Thyroid gland (tissue), 4 donors: ENCODE results near the gene RNF217. TPM values are rescaled to one million over a fixed set of nuclear protein-coding genes. Genes with fewer than 3 reads are reported as not detected.

Experiments
- DNase-seq, 2 donors: peaks; one replicate each; pipeline ENCODE4 v3.0.0-alpha.2; 2019
- H3K27ac ChIP-seq, 3 donors: fragments of 200-600 bp; sonication (generic); 1 replicate in 2 of 3; 2 replicates in 1 of 3; pipeline ENCODE4 v1.5.1; 2016 to 2019; ENCODE audit warnings: mild to moderate bottlenecking in 1 of 3, moderate library complexity in 1 of 3
- H3K27me3 ChIP-seq: fragments of 200-600 bp; sonication (generic); one replicate; pipeline ENCODE4 v1.5.1; 2019
- H3K36me3 ChIP-seq, 2 donors: fragments of 200-600 bp; sonication (generic); one replicate each; pipeline ENCODE4 v1.5.1; 2016 to 2019
- H3K4me1 ChIP-seq, 2 donors: fragments of 200-600 bp; sonication (generic); one replicate each; pipeline ENCODE4 v1.5.1; 2017 to 2019
- H3K4me3 ChIP-seq, 3 donors: fragments of 200-600 bp; sonication (generic); replicated peaks in 1 of 3; 1 replicate in 2 of 3; 2 replicates in 1 of 3; pipeline ENCODE4 v1.5.1; 2016; ENCODE audit warnings: mild to moderate bottlenecking in 1 of 3
- H3K9me3 ChIP-seq: fragments of 200-600 bp; sonication (generic); one replicate; pipeline ENCODE4 v1.5.1; 2017
- POLR2A ChIP-seq, 2 donors: fragments of 450-650 bp; IDR thresholded peaks; one replicate each; pipeline ENCODE4 v1.6.1; 2017; ENCODE audit warnings: antibody characterized with exemption in 2 of 2, mild to moderate bottlenecking in 2 of 2, moderate library complexity in 1 of 2
- WGBS, 2 donors: methylation state at CpG; one replicate each; pipeline ENCODE4 v1.1.5; 2017; 5-methylcytosine and 5-hydroxymethylcytosine counted together
- intact Hi-C: fragments of 100-400 bp; cut with DNase I; formaldehyde crosslinking; loops from one replicate; pipeline ENCODE4 v1.15.1; 2023
- total RNA-seq, 4 donors: library from RNA; depleted of rRNA; stranded (reverse); fragments of >200 nt; gene quantifications; one replicate each; pipeline ENCODE4 v1.2.3, GENCODE V29; 2016
- TF ChIP-seq, protein P1 (sequence below), 6 experiments: fragments of 200-600 bp in 3 of 6; fragments of 450-650 bp in 3 of 6; sonication (generic) in 3 of 6; IDR thresholded peaks; one replicate each; pipeline ENCODE4 v1.5.1; 2016 to 2019; ENCODE audit warnings: antibody characterized with exemption in 6 of 6, mild to moderate bottlenecking in 2 of 6, inconsistent platforms in 1 of 6, moderate library complexity in 1 of 6

The RNF217 gene
- total RNA-seq, 4 donors from 2014 or later, result 29.0 to 53.7 (median 31.0) TPM

DNA sequence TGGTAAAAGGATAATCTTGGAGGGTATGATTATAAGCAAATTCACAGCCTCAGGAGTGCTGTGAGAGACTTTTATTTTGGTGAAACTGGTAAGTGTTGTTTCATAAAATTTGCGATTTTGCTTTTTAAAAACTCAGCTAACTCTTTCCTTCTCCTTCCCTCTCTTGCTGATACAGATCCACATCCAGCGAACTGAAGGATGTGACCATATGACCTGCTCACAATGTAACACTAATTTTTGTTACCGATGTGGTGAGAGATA is 114.2 kb downstream of the RNF217 start:
- TF ChIP-seq, protein P1, sequence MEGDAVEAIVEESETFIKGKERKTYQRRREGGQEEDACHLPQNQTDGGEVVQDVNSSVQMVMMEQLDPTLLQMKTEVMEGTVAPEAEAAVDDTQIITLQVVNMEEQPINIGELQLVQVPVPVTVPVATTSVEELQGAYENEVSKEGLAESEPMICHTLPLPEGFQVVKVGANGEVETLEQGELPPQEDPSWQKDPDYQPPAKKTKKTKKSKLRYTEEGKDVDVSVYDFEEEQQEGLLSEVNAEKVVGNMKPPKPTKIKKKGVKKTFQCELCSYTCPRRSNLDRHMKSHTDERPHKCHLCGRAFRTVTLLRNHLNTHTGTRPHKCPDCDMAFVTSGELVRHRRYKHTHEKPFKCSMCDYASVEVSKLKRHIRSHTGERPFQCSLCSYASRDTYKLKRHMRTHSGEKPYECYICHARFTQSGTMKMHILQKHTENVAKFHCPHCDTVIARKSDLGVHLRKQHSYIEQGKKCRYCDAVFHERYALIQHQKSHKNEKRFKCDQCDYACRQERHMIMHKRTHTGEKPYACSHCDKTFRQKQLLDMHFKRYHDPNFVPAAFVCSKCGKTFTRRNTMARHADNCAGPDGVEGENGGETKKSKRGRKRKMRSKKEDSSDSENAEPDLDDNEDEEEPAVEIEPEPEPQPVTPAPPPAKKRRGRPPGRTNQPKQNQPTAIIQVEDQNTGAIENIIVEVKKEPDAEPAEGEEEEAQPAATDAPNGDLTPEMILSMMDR (IDR thresholded peaks at IDR 0.05), result no peak
- no peak for TF ChIP-seq POLR2A (IDR thresholded peaks at IDR 0.05)
- Histone ChIP-seq H3K4me3 (no peak overlapping the region), H3K27me3 (no peaks in the 10 kb centered on the region), H3K9me3 (no peaks in the 10 kb centered on the region), H3K27ac (no peak overlapping the region), H3K4me1 (no peaks in the 10 kb centered on the region), H3K36me3 (peaks cover 0 to 3% of the 10 kb centered on the region in 2 donors)
- intact Hi-C loops, result no loop called here
- WGBS, 2 donors, result 93 to 97% methylated on average over 3 of the region's 3 CpGs
- no peak for DNase-seq

DNA sequence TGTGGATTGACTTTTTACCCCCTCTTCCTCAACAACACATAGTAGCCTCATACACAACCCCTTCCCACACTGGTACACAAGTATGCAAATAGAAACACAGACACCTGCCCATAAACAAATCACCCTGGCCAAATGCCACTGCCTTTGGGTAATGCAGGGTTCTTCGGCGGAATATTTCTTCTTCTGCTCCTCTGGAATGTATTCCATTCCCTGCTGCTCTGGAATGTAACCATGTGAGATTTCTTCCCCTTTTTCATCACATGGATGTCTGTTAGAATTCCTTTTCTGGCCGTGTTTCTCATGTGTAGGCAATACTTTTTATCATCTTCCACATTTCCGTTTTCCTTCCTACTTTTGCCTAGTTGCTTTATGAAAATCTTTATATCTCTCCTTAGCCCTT is 115.2 kb downstream of the RNF217 start:
- intact Hi-C loops, result no loop called here
- Histone ChIP-seq H3K27me3 (no peaks in the 10 kb centered on the region), H3K4me3 (no peak overlapping the region), H3K4me1 (no peaks in the 10 kb centered on the region), H3K27ac (no peak overlapping the region), H3K36me3 (peaks cover 0 to 8% of the 10 kb centered on the region in 2 donors), H3K9me3 (no peaks in the 10 kb centered on the region)
- TF ChIP-seq, protein P1 (IDR thresholded peaks at IDR 0.05), result no peak
- TF ChIP-seq POLR2A (IDR thresholded peaks at IDR 0.05), result no peak
- WGBS, 2 donors, result 87 to 93% methylated on average over 4 of the region's 4 CpGs
- DNase-seq, result no peak

DNA sequence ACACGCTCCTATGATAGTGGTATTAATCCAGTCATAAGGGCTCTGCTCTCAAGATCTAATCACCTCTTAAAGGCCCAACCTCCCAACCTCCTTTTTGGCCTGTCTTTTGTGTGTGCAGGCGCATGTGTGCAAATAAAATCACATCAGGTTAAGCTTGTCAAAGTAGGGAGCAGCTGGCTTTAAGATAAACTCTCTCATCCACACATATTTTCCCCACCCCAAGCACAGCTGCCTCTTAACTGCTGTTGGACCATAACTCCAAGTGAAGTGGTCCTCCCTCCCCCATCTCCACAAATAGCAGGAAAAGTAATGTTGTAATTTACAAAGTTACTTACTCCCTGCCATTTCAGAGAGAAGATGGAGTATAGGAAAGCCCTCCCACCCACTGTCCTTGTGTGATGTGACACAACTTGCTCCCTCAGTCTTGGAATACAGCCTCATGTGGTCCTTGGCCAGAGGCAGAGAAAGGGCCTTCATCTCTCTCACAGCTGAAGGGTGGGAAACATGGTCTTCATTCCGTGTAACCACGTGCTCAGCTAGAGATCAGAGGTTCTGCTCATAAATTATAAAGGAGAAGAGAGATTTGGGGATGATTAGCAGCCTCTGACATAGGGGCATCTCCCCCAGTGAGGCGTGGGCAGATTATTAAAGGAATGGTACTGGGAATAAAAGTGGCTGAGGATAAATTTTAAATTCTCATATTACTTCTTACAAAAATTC is 116.5 kb downstream of the RNF217 start:
- no peak for DNase-seq
- Histone ChIP-seq H3K9me3 (no peaks in the 10 kb centered on the region), H3K4me1 (no peaks in the 10 kb centered on the region), H3K27me3 (no peaks in the 10 kb centered on the region), H3K4me3 (no peak overlapping the region), H3K36me3 (peaks cover 7 to 15% of the 10 kb centered on the region in 2 donors), H3K27ac (no peak overlapping the region)
- intact Hi-C loops, result no loop called here
- WGBS, 2 donors, result 98 to 99% methylated on average over 5 of the region's 5 CpGs
- TF ChIP-seq POLR2A (IDR thresholded peaks at IDR 0.05), result no peak
- TF ChIP-seq, protein P1 (IDR thresholded peaks at IDR 0.05), result no peak

DNA sequence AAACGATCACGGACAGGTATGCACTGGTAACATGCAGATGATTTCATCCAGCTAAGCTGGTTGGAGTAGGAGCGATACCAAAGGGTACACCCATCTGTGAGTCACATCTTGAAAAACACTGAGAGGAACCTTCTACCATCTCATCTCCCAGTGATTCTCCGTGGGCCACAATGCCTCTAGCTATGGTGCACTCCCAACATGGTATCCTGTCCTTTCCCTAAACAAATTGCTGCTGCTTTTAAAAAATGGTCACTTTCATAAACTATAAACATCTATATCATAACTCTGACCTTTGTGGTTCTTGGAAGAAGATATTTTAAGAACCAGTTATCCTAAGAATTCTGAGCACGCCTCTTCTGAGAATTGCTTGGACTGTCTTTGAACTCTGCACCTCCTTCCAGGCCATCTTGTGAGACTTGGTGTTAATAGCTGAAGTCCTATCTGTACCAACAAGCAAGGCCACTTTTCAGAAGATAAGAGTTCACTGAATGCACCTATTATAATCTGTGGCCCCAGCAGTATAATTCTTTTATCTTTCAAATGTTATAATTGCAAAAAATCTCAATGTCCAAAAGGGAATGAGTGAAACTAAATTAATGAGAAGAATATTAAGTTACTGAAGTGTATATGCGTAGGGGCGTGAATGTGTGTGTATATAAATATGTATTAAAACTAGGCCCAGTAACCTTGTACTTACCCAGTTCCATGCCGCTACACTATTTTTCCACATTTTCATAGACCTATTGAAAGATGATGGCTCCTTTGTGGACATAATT is 120.9 kb downstream of the RNF217 start:
- H3K27ac ChIP-seq, result no peak overlapping the region
- H3K4me3 ChIP-seq, result no peak overlapping the region
- 96 to 98% methylated on average over 8 of the region's 8 CpGs for WGBS, 2 donors
- TF ChIP-seq POLR2A (IDR thresholded peaks at IDR 0.05), result no peak
- TF ChIP-seq, protein P1 (IDR thresholded peaks at IDR 0.05), result no peak
- H3K27me3 ChIP-seq, result no peaks in the 10 kb centered on the region
- H3K4me1 ChIP-seq, result no peaks in the 10 kb centered on the region
- H3K36me3 ChIP-seq, result peaks cover 7 to 18% of the 10 kb centered on the region in 2 donors
- no peak for DNase-seq
- intact Hi-C loops, result no loop called here
- no peaks in the 10 kb centered on the region for H3K9me3 ChIP-seq

DNA sequence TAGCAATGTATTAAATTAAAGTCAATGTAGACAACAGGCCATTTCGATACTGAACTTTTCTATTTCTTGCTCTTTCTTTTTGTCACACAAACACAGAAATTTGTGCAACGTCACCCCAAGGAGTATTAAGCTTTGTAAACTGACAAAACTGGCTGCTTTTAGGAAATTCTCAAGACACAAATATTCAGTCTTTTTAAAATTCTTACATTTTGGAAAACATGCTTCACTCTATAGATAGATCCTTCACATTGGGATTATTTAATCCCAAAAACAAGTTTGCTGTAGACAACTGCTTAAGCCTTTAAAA is 121.4 kb downstream of the RNF217 start:
- intact Hi-C loops, result no loop called here
- no peak for DNase-seq
- Histone ChIP-seq H3K27ac (no peak overlapping the region), H3K4me3 (no peak overlapping the region), H3K4me1 (no peaks in the 10 kb centered on the region), H3K9me3 (no peaks in the 10 kb centered on the region), H3K36me3 (peaks cover 7 to 18% of the 10 kb centered on the region in 2 donors), H3K27me3 (no peaks in the 10 kb centered on the region)
- TF ChIP-seq, protein P1 (IDR thresholded peaks at IDR 0.05), result no peak
- no peak for TF ChIP-seq POLR2A (IDR thresholded peaks at IDR 0.05)
- 95 to 97% methylated on average over 2 of the region's 2 CpGs for WGBS, 2 donors
